OCI-LY1 (cell line): Measurements from ENCODE around the gene ARHGAP22.

Experiments
- H2AFZ ChIP-seq: fragments of 200-600 bp; sonication (generic), shearing (Covaris generic); 2 replicates; pipeline ENCODE4 v1.6.0; 2014; ENCODE audit warnings: antibody characterized with exemption, mild to moderate bottlenecking, low read length
- H3F3A ChIP-seq: fragments of 200-600 bp; sonication (generic), shearing (Covaris generic); 2 replicates; pipeline ENCODE4 v1.6.0; 2014; ENCODE audit warnings: mild to moderate bottlenecking, antibody characterized with exemption, low read length, moderate library complexity; ENCODE audit not compliant: insufficient read depth
- H3K27ac ChIP-seq: fragments of 200-600 bp; sonication (generic); 2 replicates; pipeline ENCODE4 v1.5.1; 2014; ENCODE audit warnings: low read length, mixed run types, mild to moderate bottlenecking, low read depth; ENCODE audit not compliant: poor library complexity, severe bottlenecking
- H3K27me3 ChIP-seq: fragments of 200-600 bp; sonication (generic); 2 replicates; pipeline ENCODE4 v1.6.0; 2014; ENCODE audit warnings: antibody characterized with exemption, mild to moderate bottlenecking, low read length, moderate library complexity; ENCODE audit not compliant: insufficient read depth
- H3K36me3 ChIP-seq: fragments of 200-600 bp; sonication (generic); 2 replicates; pipeline ENCODE4 v1.6.1; 2014; ENCODE audit warnings: mild to moderate bottlenecking, antibody characterized with exemption, low read length, moderate library complexity, mixed read lengths; ENCODE audit not compliant: insufficient read depth
- H3K4me1 ChIP-seq: fragments of 200-600 bp; sonication (generic); 2 replicates; pipeline ENCODE4 v1.5.1; 2014; ENCODE audit warnings: mild to moderate bottlenecking, low read length, moderate library complexity; ENCODE audit not compliant: insufficient read depth, severe bottlenecking
- H3K4me2 ChIP-seq: fragments of 200-600 bp; sonication (generic), shearing (Covaris generic); 2 replicates; pipeline ENCODE4 v1.6.1; 2014; ENCODE audit warnings: low read length
- H3K4me3 ChIP-seq: fragments of 200-600 bp; sonication (generic); 2 replicates; pipeline ENCODE4 v1.5.1; 2014; ENCODE audit warnings: low read length, low read depth, mild to moderate bottlenecking, mixed read lengths; ENCODE audit not compliant: poor library complexity, severe bottlenecking
- H3K79me2 ChIP-seq: fragments of 200-600 bp; shearing (Covaris generic); 2 replicates; pipeline ENCODE4 v1.6.1; 2016; ENCODE audit warnings: mixed run types, low read length, mixed read lengths; ENCODE audit not compliant: insufficient read depth
- H3K9ac ChIP-seq: fragments of 200-600 bp; sonication (generic), shearing (Covaris generic); 2 replicates; pipeline ENCODE4 v1.6.1; 2014; ENCODE audit warnings: mild to moderate bottlenecking, low read length, mixed read lengths
- H3K9me2 ChIP-seq: fragments of 200-600 bp; sonication (generic), shearing (Covaris generic); 2 replicates; pipeline ENCODE4 v1.6.1; 2014; ENCODE audit warnings: low read depth, mild to moderate bottlenecking, low read length, mixed read lengths
- H3K9me3 ChIP-seq: fragments of 200-600 bp; shearing (Covaris generic); 2 replicates; pipeline ENCODE4 v1.6.1; 2014; ENCODE audit warnings: low read length, mixed read lengths
- H4K20me1 ChIP-seq: fragments of 200-600 bp; sonication (generic), shearing (Covaris generic); 2 replicates; pipeline ENCODE4 v1.6.0; 2016; ENCODE audit warnings: mild to moderate bottlenecking, low read length; ENCODE audit not compliant: insufficient read depth
- EZH2 ChIP-seq: fragments of 200-600 bp; sonication (generic), shearing (Covaris generic); IDR thresholded peaks from 2 replicates; pipeline ENCODE4 v1.8.0; 2017; ENCODE audit warnings: borderline replicate concordance, mixed run types, mild to moderate bottlenecking, antibody characterized with exemption, low read length, moderate library complexity, mixed read lengths
- TF ChIP-seq, protein P1 (sequence below): fragments of 200-600 bp; sonication (generic), shearing (Covaris generic); IDR thresholded peaks from 2 replicates; pipeline ENCODE4 v1.5.1; 2017; ENCODE audit warnings: mild to moderate bottlenecking, antibody characterized with exemption, low read length, moderate library complexity, mixed read lengths

Gene ARHGAP22

DNA sequence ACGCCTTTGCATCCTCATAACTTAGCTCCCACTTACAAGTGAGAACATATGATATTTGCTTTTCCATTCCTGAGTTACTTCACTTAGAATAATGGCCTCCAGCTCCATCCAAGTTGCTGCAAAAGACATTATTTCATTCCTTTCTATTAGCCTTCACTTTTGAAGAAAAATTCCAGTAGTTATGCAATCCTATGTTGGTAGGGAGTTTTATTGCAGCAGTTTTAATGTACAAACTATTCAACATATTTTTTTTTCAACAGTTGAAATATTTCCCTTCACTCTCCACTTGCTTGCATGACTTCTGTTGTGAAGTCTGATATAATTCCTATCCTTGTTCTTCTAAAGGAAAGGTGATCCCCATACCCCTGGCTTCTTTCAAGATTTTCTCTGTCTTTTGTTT lies 27.3 kb upstream of the ARHGAP22 start:
- H3K9ac ChIP-seq, result no peak overlapping the region
- H3K79me2 ChIP-seq, result no peaks in the 10 kb centered on the region
- no peaks in the 10 kb centered on the region for H3K9me2 ChIP-seq
- no peak overlapping the region for H3K4me2 ChIP-seq
- H3K36me3 ChIP-seq, result no peaks in the 10 kb centered on the region
- peaks cover 9% of the 10 kb centered on the region for H3K4me1 ChIP-seq
- H3K27me3 ChIP-seq, result no peaks in the 10 kb centered on the region; the same call in 1 of the 2 replicates
- no peak for TF ChIP-seq EZH2
- TF ChIP-seq, protein P1, sequence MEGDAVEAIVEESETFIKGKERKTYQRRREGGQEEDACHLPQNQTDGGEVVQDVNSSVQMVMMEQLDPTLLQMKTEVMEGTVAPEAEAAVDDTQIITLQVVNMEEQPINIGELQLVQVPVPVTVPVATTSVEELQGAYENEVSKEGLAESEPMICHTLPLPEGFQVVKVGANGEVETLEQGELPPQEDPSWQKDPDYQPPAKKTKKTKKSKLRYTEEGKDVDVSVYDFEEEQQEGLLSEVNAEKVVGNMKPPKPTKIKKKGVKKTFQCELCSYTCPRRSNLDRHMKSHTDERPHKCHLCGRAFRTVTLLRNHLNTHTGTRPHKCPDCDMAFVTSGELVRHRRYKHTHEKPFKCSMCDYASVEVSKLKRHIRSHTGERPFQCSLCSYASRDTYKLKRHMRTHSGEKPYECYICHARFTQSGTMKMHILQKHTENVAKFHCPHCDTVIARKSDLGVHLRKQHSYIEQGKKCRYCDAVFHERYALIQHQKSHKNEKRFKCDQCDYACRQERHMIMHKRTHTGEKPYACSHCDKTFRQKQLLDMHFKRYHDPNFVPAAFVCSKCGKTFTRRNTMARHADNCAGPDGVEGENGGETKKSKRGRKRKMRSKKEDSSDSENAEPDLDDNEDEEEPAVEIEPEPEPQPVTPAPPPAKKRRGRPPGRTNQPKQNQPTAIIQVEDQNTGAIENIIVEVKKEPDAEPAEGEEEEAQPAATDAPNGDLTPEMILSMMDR, result no peak
- H3K9me3 ChIP-seq, result no peaks in the 10 kb centered on the region
- H3K4me3 ChIP-seq, result no peak overlapping the region
- no peak overlapping the region for H2AFZ ChIP-seq
- H4K20me1 ChIP-seq, result no peaks in the 10 kb centered on the region
- H3K27ac ChIP-seq, result no peak overlapping the region
- no peaks in the 10 kb centered on the region for H3F3A ChIP-seq

DNA sequence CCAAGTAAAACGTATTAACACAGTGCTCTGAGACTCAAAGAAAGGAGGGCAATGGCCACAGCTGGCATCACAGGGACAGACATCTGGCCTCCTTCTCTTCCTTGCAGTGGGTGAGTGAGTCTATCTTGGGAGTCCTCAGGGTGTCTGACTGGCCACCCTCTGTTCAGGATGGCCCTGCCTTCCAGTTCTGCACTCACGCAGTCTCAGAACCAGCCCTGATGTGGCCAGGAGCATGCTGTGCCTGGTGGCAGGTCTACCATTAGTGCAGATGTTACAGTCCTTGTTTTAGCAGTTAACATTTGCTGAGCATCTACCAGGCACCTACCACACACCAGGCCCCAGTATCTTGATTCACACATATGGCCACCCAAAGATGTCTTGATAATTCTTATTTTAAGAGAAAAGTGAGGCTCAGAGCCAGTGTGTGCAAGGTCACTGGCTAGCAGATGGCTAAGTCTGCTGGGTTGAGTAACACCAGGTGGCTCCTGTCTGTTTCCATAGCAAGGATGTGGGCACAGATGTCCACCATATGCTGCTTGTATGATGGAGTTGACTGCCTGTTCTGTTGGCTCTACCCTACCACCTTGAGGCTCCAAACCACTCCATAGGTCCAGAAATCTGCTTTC lies 23.2 kb upstream of the ARHGAP22 start:
- H3F3A ChIP-seq, result no peaks in the 10 kb centered on the region
- no peak overlapping the region for H3K4me3 ChIP-seq
- no peak overlapping the region for H3K9ac ChIP-seq
- TF ChIP-seq, protein P1, result no peak
- no peak for TF ChIP-seq EZH2
- H3K9me3 ChIP-seq, result no peaks in the 10 kb centered on the region
- H3K36me3 ChIP-seq, result no peaks in the 10 kb centered on the region
- H3K4me1 ChIP-seq, result no peaks in the 10 kb centered on the region
- no peaks in the 10 kb centered on the region for H3K9me2 ChIP-seq
- H4K20me1 ChIP-seq, result no peaks in the 10 kb centered on the region
- no peak overlapping the region for H2AFZ ChIP-seq
- H3K4me2 ChIP-seq, result no peak overlapping the region
- H3K27ac ChIP-seq, result no peak overlapping the region
- peaks cover 3% of the 10 kb centered on the region; the same call in 1 of the 2 replicates for H3K27me3 ChIP-seq
- no peaks in the 10 kb centered on the region for H3K79me2 ChIP-seq

DNA sequence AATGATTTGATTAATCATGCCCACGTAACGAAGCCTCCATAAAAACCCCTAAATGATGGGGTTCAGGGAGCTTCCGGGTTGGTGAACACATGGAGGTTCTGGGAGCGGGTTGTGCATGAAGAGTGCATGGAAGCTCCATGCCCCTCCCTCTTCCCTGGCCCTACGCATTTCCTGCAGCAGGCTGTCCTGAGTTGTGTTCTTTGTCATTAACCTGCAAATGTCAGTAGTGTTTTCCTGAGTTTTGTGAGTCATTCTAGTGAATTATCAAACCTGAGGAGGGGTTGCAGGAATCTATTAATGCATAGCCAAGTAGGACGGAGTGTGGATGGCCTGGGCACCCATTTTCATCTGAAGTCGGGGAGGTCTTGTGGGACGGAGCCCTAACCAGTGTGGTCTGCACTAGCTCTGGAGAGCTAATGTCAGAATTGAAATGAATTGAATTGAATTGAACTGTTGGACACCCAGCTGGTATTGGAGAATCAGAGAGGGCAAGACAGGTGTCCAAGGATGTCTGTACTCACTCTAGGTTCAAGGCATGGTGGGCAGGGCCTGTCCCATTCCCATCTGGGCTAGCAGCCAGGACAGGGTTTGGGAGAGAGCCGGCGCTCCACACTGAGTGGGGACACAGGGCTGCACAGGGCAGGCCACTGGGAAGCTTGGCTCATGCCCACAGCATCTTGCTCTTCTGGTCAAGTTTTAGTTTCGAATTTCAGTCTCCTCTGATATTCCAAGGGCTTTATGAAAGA lies 22.3 kb upstream of the ARHGAP22 start:
- peaks cover 7% of the 10 kb centered on the region; the same call in 1 of the 2 replicates for H3K27me3 ChIP-seq
- no peak overlapping the region for H3K9ac ChIP-seq
- H4K20me1 ChIP-seq, result no peaks in the 10 kb centered on the region
- H3K4me2 ChIP-seq, result no peak overlapping the region
- H3K36me3 ChIP-seq, result no peaks in the 10 kb centered on the region
- H2AFZ ChIP-seq, result no peak overlapping the region
- no peaks in the 10 kb centered on the region for H3K9me3 ChIP-seq
- TF ChIP-seq, protein P1, result no peak
- no peak for TF ChIP-seq EZH2
- no peaks in the 10 kb centered on the region for H3K79me2 ChIP-seq
- H3F3A ChIP-seq, result no peaks in the 10 kb centered on the region
- no peak overlapping the region for H3K27ac ChIP-seq
- H3K4me3 ChIP-seq, result no peak overlapping the region
- H3K4me1 ChIP-seq, result no peaks in the 10 kb centered on the region
- H3K9me2 ChIP-seq, result no peaks in the 10 kb centered on the region
